NCI-H345 treated with DMSO at 0.1 percent for 48 hours (cell line): ENCODE data around the gene ZSCAN31.
"Not testable (repeated sequence)": the region's sequence is repeated elsewhere in the genome, so short reads cannot be mapped to it uniquely, and the experiment has no call there.

Experiments used
- DNase-seq: peaks from one replicate; lab custom pipeline; 2025; ENCODE audit not compliant: unreplicated experiment; lab: John Stamatoyannopoulos, UW

The ZSCAN31 gene

GRCh38 chr6:28323813-28324424, 12.0 kb downstream of the ZSCAN31 start:
- no peak for DNase-seq

GRCh38 chr6:28322661-28323060, 13.3 kb downstream of the ZSCAN31 start:
- no peak for DNase-seq

GRCh38 chr6:28317866-28318265, 18.1 kb downstream of the ZSCAN31 start:
- DNase-seq, result not testable (repeated sequence)

GRCh38 chr6:28315628-28316027, 20.3 kb downstream of the ZSCAN31 start:
- DNase-seq, result no peak

- no peak for DNase-seq
These were observed 23.0 kb downstream of the ZSCAN31 start for GRCh38 chr6:28312939-28313338.

GRCh38 chr6:28311139-28311823, 24.7 kb downstream of the ZSCAN31 start:
- no peak for DNase-seq

GRCh38 chr6:28306363-28306762, 29.6 kb downstream of the ZSCAN31 start:
- not testable (repeated sequence) for DNase-seq

GRCh38 chr6:28303570-28303969, 32.4 kb downstream of the ZSCAN31 start:
- DNase-seq, result no peak

GRCh38 chr6:28296520-28297060, 39.4 kb downstream of the ZSCAN31 start:
- DNase-seq, result no peak

GRCh38 chr6:28295326-28295725, 40.6 kb downstream of the ZSCAN31 start:
- no peak for DNase-seq

- no peak for DNase-seq
These were observed 44.4 kb downstream of the ZSCAN31 start for GRCh38 chr6:28291573-28291972.

GRCh38 chr6:28282926-28283325, 53.0 kb downstream of the ZSCAN31 start:
- DNase-seq, result no peak

- peak; percentile 47 for DNase-seq
These were observed 54.5 kb downstream of the ZSCAN31 start, which contains the start of gene PGBD1 for GRCh38 chr6:28281288-28282064. Gene PGBD1, plus strand, starts transcription at chr6:28281572. Its CDS starts 2,242 bp downstream, at chr6:28283814.

GRCh38 chr6:28280595-28281287, 55.2 kb downstream of the ZSCAN31 start:
- DNase-seq, result no peak

- DNase-seq, result no peak
These were observed 58.2 kb downstream of the ZSCAN31 start for GRCh38 chr6:28277746-28278145.

- no peak for DNase-seq
These were observed 61.1 kb downstream of the ZSCAN31 start for GRCh38 chr6:28274888-28275287.
